HCT116 (cell line): Measurements from ENCODE around the gene MPHOSPH6.

ENCODE experiments used
- POLR2A ChIP-seq: IDR thresholded peaks from 2 replicates; pipeline ENCODE4 v1.7.0; 2011; ENCODE audit warnings: borderline replicate concordance; ENCODE audit not compliant: insufficient read depth, insufficient read length; ENCODE audit errors: extremely low read depth
- TCF7L2 ChIP-seq: IDR thresholded peaks from 2 replicates; pipeline ENCODE4 v1.7.0; 2011; ENCODE audit warnings: borderline replicate concordance, inconsistent platforms; ENCODE audit not compliant: insufficient read depth, insufficient read length; ENCODE audit errors: extremely low read depth
- ZNF274 ChIP-seq: fragments of 200-500 bp; sonication (Bioruptor generic); IDR thresholded peaks from 2 replicates; pipeline ENCODE4 v1.6.1; 2014; ENCODE audit warnings: mild to moderate bottlenecking, low read depth, low read length, inconsistent platforms
- TF ChIP-seq, protein P1 (sequence below), 3 experiments: fragments of 200-600 bp in 1 of 3; sonication (generic) in 1 of 3; IDR thresholded peaks in 2 of 3; conservative IDR thresholded peaks in 1 of 3; 2 replicates each; pipeline ENCODE4 v1.5.1; 2012 to 2017; ENCODE audit warnings: low read depth in 2 of 3, low read length in 2 of 3, antibody characterized with exemption in 1 of 3, borderline replicate concordance in 1 of 3, control low read depth in 1 of 3, mild to moderate bottlenecking in 1 of 3, mixed read lengths in 1 of 3, mixed run types in 1 of 3, moderate library complexity in 1 of 3; ENCODE audit not compliant: insufficient read depth in 1 of 3
- TF ChIP-seq, protein P2 (sequence below): IDR thresholded peaks from 2 replicates; pipeline ENCODE4 v1.6.1; 2012

DNA sequence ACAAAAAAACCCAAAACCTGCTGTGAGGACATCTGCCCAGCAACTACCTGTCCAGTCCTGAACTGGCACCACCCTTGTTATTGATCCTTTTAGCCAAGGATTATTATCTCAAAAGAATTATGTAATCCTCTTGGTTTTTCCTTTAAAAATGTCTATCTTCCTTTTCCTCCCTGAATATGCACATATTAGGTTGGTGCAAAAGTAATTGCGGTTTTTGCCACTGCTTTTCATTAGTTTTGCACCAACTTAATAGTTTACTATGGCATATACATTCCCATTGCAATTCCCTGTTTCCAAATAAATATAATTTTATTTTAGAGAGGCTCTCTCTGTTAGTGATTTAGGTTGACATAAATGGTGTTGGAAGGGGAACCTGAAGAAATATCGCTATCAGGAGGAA, 51.3 kb downstream of the MPHOSPH6 start:
- TF ChIP-seq, protein P1, sequence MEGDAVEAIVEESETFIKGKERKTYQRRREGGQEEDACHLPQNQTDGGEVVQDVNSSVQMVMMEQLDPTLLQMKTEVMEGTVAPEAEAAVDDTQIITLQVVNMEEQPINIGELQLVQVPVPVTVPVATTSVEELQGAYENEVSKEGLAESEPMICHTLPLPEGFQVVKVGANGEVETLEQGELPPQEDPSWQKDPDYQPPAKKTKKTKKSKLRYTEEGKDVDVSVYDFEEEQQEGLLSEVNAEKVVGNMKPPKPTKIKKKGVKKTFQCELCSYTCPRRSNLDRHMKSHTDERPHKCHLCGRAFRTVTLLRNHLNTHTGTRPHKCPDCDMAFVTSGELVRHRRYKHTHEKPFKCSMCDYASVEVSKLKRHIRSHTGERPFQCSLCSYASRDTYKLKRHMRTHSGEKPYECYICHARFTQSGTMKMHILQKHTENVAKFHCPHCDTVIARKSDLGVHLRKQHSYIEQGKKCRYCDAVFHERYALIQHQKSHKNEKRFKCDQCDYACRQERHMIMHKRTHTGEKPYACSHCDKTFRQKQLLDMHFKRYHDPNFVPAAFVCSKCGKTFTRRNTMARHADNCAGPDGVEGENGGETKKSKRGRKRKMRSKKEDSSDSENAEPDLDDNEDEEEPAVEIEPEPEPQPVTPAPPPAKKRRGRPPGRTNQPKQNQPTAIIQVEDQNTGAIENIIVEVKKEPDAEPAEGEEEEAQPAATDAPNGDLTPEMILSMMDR (IDR thresholded peaks at IDR 0.05 in 2 of 3, conservative IDR thresholded peaks at IDR 0.05 in 1 of 3; ENCODE audit: borderline replicate concordance in 1 of 3, insufficient read depth in 1 of 3, low read depth in 2 of 3, low read length in 2 of 3): no peak
- TF ChIP-seq POLR2A: no peak
- TF ChIP-seq, protein P2, sequence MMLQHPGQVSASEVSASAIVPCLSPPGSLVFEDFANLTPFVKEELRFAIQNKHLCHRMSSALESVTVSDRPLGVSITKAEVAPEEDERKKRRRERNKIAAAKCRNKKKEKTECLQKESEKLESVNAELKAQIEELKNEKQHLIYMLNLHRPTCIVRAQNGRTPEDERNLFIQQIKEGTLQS: no peak
- TF ChIP-seq ZNF274: no peak
- TF ChIP-seq TCF7L2: no peak
